LoVo (cell line): Measurements from ENCODE around the gene CD93.

Source experiments
- DNase-seq: peaks from one replicate; pipeline ENCODE4 v3.0.0-alpha.2; 2016; ENCODE audit warnings: low spot score

CD93 gene, protein sequence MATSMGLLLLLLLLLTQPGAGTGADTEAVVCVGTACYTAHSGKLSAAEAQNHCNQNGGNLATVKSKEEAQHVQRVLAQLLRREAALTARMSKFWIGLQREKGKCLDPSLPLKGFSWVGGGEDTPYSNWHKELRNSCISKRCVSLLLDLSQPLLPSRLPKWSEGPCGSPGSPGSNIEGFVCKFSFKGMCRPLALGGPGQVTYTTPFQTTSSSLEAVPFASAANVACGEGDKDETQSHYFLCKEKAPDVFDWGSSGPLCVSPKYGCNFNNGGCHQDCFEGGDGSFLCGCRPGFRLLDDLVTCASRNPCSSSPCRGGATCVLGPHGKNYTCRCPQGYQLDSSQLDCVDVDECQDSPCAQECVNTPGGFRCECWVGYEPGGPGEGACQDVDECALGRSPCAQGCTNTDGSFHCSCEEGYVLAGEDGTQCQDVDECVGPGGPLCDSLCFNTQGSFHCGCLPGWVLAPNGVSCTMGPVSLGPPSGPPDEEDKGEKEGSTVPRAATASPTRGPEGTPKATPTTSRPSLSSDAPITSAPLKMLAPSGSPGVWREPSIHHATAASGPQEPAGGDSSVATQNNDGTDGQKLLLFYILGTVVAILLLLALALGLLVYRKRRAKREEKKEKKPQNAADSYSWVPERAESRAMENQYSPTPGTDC

DNA sequence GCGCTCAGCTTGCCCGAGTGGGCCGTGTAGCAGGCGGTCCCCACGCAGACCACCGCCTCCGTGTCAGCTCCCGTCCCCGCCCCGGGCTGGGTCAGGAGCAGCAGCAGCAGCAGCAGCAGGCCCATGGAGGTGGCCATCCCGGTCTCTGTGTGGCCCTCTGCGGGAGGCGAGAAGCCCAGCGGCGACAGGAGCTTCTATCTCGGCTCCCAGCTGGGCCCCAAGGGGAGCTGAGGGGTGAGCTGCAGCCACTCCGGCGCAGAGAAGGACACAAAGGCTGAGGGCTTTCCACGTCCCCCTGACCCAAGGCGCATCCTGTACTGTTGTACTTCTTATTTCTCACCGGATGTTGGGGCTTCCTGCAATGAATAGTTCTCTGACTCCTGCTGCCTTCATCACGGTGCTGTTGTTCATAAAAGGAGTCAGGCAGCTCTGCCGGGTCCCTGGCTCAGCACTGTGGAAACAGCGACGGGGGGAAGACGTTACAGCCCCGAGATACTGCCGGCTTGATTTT, at the start of gene CD93:
Gene CD93 (minus strand): TSS at position 269 of the 511 bp plus-strand sequence. CDS start 132 bp downstream, at position 137.
- DNase-seq = no peak

DNA sequence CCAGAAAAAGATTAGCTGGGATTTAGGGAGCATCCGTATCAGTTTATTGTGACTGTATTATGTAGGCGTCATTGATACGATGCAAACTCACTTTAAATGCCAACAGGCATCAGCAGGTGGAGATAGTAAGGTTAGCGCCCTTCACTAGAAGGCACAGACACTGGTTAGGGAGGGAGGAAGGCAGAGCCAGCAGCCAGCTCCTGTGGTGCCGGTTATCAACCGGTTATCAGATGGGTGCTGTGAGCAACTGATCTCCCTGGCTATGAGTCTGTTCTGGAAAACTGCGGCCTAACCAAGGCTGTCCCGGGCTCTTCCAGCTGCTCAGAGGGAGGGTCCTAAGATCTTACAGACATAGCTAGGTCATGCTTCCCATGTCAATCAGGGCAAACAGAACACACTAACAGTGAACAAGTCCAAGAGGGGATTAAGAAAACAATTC, 47.5 kb upstream of the CD93 start:
- DNase-seq = no peak

DNA sequence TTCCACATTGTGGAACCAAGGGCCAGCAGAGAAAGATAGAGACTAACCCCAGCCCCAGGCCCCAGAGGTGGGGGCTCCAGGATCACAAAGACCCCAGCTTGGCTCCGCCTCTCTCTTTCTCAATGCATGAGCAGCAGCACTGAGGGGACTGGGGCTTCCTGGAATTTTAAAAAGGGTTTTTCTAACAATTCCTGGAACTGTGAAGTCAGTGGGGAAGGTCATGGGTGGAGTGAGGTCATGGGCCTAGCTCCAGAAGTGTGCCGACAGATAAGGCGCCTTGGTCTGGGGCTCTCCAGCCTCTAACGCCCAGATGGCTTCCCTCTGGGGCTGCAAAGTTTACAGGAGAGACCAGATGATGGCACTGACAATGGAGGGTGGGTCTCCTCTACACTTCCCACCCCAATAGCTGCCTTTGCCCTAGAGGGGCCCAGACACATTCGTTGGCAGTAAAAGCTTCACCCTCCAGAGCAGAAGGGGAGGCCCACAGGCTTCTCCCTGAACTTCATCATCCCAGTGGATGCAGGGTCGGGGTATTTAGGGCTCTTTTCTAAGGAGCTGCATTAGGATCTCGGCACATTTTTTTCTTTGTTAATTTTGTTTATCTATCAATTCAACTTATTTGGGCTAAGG, 46.9 kb upstream of the CD93 start:
- DNase-seq = no peak

DNA sequence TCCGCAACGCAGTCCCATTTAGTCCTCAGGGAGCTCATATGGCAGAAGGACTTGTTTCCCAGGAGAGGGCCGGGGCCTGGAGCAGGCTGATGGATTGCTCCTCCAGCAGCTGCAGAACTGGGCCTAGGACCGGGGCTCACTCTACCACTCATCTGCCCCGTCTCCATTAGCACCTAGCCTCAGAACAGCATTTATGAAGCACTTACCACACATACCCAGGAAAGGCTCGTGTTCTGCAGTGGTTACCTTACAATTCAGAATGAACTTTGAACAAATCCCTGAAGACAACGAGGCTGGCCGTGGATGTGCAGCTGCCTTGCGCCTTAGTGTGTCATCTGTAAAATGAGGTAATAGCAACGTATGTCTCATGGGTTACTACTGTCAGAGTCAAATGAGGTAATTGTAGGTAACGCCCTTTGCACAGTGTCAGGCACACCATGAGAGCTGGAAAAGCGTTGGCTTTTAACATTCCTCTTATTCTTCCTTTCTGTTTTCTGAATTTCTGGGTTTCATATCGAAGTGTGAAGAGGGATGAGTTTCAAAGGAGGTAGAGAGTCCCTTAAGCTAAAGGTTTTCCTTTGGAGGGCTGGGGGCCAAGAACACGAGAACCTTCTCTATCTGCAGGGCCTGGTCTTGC, 46.3 kb upstream of the CD93 start:
- no peak for DNase-seq

DNA sequence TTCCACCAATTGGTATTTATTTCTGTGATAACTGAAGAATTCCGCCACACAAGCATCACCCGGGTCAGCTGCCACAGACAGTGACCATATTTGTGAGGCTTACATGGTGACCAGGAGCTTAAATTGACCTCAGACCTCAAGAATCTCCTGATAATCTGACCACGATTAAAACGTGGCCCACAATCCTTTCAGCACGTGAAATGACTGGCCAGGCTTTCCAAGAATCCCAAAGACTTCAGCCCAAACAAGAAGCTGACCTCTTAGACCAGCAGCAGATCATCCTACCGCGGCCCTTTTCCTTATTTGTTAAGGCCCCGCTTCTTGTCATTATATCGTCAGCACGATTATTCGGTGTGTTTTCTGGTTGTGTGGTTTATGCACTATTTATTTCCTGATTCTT, 45.6 kb upstream of the CD93 start:
- DNase-seq = no peak

DNA sequence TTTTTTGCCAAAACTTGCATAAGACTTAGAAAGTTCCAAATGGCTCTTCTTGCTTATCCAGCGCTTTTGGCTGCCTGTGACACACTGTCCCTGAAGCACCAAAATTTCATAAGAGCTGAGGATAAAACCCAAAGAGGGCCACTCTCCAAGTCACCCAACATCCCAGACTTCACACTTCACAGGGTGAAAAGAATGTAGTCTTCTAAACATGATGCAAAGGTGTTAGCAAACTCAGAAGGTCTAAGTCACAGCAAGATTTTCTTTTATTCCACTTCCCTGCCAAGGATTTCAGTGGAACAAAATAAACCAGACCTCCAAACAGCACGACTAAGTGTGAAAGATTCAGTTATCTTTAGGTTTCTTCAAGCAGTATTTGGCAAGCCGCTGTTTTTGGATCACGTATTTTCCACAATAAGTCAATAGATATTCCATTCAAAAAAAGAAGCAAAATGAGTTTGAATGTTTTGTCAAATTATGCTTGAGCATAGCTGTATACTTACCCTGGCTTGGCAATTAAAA, 44.6 kb upstream of the CD93 start:
- no peak for DNase-seq

DNA sequence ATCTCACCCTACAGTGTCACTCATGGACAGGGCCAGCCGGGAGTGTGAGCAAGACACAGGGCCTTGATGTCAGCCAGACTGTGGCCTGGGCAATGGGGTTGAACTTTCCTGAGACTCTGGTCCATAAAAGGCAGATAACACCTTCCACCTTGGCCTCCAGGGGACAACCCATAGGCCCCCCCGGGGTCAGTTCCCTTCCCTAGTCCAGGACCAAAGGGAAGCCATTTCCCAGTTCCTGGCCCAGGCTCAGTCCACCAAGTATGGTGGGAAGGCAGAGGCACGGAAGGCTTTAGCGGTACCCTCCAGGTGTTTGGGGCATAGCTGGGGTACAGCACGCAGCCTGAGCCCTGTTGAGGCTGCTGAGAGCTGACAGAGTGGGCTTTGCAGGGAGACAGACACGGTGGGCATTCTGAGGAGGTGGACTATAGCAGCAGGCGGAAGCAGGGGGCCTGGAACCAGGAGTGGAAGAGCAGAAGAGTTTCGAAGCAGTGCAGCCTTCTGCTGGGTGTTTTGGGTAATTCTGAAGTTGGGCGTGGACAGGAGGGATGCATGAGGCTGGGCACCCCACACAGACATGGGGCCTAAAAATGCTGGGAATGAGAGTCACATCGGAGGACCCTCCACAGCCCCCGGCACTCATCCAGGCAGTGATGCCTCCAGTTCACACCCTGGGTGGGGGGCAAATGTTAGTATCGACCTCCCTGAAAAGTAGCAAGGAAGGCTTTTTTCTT, 43.9 kb upstream of the CD93 start:
- DNase-seq = no peak

DNA sequence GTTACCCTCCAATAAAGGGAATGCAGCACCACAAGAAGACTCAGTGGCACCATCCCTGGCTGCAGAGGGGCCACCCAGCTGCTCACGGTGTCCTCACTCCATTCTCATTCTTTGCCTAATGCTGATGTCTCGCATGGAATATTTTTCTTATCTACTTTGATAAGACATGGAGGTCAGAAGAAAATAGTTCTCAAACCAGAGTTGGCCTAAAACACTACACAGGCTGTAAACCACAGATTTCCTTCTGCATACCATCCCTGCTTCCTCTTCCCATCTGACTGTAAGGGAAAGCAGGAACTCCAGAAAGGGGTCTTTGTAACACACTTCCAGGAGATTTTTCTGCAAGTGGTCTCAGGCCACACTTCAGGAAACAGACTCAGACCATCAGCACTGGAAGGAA, 43.1 kb upstream of the CD93 start:
- DNase-seq = no peak

DNA sequence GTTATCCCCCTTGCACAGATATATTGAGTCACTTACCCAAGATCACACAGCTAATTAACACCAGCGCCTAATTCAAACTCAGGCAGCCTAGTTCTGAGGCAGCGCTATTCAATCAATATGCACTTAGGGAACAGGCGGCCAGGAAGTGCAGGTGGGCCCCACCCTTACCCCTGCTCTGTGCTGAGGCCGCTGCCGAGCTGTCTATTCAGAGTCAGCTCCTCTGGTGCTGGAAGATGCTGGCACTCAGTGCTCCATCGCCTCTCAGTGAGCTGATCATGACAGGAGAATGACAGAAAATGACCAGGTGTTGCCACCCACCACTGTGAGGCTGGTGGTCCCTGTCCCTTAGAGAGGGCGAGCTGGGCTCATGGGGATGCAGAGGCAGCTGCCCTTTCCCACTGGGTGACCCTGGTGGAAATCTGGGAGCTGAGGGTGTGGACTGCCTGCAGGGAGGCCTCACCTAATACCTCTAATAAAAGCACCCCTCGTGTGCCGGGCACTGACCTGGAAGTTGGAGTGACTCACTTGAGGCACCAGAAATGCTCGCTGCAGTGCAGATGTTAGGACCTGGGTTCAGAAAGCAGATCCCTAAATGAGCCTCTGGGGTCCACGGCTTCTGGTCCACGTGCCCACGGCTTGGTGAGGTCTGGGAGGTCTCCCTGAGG, 42.5 kb upstream of the CD93 start:
- no peak for DNase-seq

DNA sequence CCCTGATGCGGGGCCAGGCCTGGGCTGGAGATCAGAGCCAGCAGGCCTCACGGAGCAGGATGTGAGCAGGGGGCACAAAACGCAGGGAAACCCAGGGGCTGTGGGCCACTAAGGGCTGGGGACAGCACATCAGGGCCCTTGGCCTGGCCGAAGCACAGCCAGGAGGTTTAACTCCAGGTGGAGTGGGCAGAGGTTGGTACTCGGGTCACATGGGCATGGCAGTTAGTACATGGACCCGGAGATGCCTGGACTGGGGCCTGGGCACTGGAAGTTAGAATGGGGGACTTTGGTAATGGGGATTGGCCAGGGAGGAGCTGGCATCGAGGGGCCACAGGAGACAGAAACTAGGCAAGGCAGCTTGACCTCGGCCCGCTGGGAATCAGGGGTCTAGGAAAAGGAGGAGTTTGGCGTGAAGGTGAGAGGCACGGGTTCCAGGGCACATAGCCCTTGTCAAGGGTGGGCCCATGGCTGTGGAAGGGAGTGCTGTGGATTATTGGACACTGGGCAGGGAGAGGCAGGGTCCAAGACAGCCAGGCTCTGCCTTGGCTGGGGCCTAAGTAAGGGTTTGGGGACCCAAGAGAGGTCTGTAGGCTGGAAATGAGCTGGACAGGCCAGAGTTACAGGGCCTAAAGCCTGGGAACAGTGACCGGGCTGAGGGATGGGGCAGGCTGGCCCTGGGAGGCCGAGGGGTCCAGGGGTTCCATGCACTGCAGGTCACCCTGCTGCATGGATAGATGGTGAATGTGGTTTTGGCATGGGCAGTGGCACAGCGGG, 41.6 kb upstream of the CD93 start:
- DNase-seq = no peak

DNA sequence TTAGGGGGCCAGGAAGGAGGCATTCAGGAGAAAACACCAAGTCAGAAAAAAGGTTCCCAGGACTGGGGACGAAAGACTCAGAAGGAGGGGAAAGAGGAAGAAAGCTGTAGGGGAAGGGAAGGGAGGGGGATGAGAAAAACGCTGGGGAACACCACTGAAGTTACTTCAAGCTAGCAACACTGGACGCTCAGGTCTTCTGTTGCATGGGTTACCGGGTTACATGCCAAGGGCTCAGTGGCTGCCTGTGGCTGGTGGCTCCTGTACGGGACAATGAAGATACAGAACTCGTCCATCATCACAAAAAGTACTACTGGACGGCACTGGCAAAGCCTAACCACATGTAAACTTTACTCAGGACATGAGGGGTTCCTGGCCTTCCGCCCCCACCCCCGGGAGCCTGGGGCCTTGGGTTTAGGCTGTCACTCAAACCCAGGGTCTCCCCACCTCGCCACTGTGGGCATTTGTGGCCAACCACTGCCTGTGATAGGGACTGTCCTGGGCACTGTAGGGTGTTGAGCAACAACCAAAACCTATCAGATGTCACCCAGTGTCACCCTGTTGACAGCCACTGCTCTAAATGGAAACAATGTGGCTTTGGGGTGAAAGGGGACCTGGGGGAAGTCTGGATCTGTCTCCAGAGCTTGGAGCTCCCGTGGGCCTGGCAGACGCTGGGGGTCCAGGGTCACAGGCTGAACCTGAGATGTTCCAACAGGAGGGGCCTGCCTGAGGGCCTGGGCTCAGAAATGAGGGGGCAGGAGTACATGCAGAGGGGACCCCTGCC, 40.3 kb upstream of the CD93 start:
- no peak for DNase-seq

DNA sequence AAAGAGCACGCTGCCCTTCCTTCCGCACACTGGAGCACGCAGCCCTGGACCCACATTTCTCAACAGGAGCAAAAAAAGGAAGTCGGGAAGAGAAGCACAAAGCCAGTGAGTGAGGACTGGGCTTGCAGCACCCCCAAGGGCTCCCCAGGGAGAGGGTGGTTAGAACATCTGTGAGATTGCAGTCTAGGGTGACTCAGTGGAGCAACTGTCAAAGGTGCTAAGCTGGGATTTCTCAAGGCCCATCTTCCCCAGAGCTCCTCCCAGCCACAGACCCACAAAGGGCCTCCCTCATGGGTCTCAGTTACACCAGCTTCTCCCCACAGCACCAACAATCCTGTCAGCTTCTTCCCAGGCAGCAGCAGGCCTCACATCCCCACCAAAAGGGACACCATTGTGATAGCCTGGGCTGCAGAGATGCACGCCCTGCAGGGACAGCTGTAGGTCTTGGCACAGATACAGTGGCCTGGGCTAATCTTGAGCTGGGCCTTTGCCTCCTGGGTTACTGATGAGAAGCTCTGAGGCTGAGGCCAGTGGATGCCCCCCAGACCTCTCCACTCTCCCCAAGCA, 39.6 kb upstream of the CD93 start:
- DNase-seq = no peak

DNA sequence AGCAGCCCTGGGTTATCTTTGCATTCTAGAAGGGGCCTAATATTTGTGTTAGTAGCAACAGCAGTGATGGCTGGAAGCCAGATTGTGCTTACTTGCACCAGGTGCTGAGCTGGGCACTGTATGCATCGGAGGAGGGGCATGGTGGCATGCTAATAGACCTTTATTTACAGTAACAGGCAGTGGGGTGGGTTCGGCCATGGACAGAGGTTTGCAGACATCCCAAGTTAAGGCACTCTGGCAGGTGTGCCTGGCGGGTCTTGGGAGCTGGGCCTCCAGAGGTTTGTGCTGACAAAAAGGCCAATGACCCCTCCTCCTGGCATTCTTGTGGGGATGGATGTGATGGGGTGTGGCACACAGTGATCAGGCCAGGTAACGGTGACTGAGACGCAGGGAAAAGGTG, 39.0 kb upstream of the CD93 start:
- no peak for DNase-seq

DNA sequence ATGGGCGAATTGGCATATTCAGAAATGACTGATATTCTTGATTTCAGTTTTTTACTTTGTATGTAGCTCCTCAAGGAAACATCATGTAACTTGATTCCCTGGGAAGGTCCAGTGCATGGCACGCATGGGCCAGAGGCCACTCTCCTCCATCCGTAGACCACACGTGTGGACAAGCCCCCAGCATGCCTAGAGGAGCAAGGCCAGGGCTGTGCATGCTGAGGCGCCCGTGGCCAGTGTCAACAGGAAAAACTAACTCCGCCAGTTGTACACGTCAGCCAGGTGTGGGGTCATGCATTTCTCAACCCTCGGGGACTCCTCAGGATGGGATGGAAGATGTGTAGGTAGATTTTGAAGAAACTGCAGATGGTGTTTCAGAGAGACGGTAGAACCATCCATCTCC, 37.8 kb upstream of the CD93 start:
- no peak for DNase-seq

DNA sequence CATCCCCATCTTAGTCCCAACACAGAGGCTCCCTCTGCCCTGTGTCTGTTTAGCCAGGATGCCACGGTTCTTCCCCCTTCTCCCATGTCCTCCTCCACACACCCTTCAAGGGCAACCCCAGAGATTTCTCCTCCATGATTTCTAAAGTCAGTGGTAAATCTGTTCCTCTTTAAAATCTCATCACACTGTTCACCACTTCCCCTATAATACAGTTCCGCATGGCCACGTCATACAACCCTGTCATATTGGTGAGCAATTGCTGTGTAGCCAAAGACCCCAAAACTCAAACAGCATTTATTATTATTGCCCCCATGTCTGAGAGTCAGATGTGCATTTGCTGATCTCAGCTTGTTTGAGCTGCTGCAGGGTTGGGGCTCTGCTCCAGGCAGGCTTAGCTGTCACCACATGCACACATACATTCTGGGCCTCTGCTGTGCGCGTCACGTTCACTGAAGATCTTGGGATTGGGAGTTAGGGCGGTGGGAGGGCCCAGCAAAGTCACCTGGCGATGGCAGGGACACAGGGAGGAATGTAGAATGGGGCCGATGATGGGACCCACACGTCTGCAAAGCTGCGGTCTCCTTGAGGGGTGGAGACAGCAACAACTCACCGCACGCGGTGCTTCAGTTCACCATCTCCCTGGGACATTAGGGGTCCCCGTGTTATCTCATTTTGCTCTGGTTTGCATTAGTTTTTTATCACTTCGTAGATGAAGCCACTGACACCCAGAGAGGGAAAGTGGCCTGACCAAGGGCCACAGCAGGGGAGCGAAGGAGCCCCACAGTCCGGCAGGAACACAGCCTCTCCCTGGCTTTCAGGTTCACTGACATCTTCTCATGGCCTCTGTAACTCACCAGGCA, 36.9 kb upstream of the CD93 start:
- no peak for DNase-seq

DNA sequence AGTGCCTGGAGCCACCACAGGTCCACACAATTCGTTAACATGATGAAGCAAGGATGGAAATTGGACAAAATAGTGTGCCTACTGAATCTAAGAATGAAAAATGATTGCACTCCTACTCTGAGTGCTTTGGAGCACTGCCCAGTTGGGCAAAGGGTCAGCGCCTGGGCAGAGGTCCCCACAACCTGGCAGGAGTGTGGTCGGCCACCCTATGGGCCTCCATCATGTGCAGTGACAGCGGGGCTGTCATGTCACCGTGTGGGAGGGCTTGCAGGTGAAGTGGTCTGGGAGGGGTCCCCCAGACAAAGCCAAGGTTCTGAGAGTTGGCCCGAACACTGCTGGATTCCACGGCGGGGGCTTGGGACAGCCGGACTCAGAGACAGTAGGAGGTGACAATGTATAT, 36.2 kb upstream of the CD93 start:
- no peak for DNase-seq

DNA sequence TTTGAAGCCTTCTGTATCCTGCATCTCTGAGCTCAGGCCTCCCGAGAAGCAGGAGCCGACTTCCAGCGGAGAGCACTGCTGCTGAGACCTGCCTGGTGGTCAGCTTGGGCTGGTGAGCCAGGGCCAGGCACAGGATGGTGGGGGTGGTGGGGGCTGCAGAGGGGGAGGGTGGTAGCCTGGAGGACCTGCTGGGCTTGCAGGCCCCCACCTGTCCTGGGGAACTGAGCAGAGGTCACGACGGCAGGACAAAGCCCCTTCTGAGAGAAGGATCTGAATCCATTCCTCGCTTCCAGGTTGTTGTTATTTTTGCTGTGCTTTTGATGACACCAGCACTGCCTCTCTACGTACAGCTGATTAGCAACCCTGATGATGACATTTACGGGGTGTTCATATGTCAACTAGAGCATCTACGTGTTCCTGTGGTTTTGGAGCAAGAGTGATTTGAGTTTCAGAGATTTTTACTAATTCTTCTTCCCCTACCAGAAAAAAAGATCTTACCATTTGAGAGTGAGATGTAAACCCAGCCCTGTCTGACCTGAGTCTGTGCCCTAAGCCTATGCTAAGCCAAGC, 35.7 kb upstream of the CD93 start:
- no peak for DNase-seq
